Panc1 (cell line): ENCODE results near the gene F13A1. TPM values are rescaled to one million over a fixed set of nuclear protein-coding genes. Genes with fewer than 3 reads are reported as not detected.

Source experiments
- ATAC-seq: fragments of 200-7000 bp; cut with Tn5 transposase; 2 replicates; pipeline ENCODE4 v1.9.1; 2020; ENCODE audit warnings: mild to moderate bottlenecking, moderate library complexity
- BruUV-seq: library from RNA; stranded (reverse); fragments of 400-500 nt; replicated peaks from 2 replicates; lab custom pipeline; 2021; lab: Mats Ljungman, UMichigan
- CTCF ChIA-PET: fragments of 300-600 bp; sonication (Branson Sonifier 250); formaldehyde crosslinking; loops from one replicate; lab custom pipeline; 2022; ENCODE audit warnings: antibody characterized with exemption; lab: Charles Lee
- POLR2A ChIA-PET: fragments of 300-600 bp; sonication (Branson Sonifier 250); formaldehyde crosslinking; loops from one replicate; lab custom pipeline; 2022; ENCODE audit warnings: antibody characterized with exemption; lab: Charles Lee
- DNase-seq: peaks from one replicate; pipeline ENCODE4 v3.0.0-alpha.2; 2010; ENCODE audit warnings: low read depth, low spot score
- H3K27ac ChIP-seq: 2 replicates; pipeline ENCODE4 v1.5.1; 2011; ENCODE audit warnings: mild to moderate bottlenecking, low read length, inconsistent platforms
- H3K27me3 ChIP-seq: fragments of 200-500 bp; sonication (Bioruptor generic); 2 replicates; pipeline ENCODE4 v1.6.0; 2014; ENCODE audit warnings: low read length, inconsistent platforms; ENCODE audit not compliant: control insufficient read depth, insufficient read depth
- H3K36me3 ChIP-seq: fragments of 200-500 bp; sonication (Bioruptor generic); 2 replicates; pipeline ENCODE4 v1.5.1; 2014; ENCODE audit warnings: inconsistent platforms, mild to moderate bottlenecking, low read length, moderate library complexity; ENCODE audit not compliant: control insufficient read depth, insufficient read depth
- H3K4me1 ChIP-seq: 2 replicates; pipeline ENCODE4 v1.5.1; 2011; ENCODE audit warnings: inconsistent platforms, mild to moderate bottlenecking, low read length, moderate library complexity; ENCODE audit not compliant: control insufficient read depth, insufficient read depth
- H3K4me3 ChIP-seq, 2 experiments: 2 replicates each; pipeline ENCODE4 v1.5.1; 2011 to 2012; ENCODE audit warnings: low read depth in 2 of 2, low read length in 2 of 2, mild to moderate bottlenecking in 2 of 2, inconsistent platforms in 1 of 2, moderate library complexity in 1 of 2
- H3K9me3 ChIP-seq: fragments of 200-500 bp; sonication (Bioruptor generic); 2 replicates; pipeline ENCODE4 v1.5.1; 2014; ENCODE audit warnings: low read depth, mild to moderate bottlenecking, inconsistent platforms, low read length, moderate library complexity; ENCODE audit not compliant: control insufficient read depth, insufficient read depth
- CTCF ChIP-seq: fragments of 450-650 bp; IDR thresholded peaks from 2 replicates; pipeline ENCODE4 v1.5.1; 2017; ENCODE audit warnings: mild to moderate bottlenecking
- POLR2AphosphoS5 ChIP-seq: IDR thresholded peaks from 2 replicates; pipeline ENCODE4 v1.6.1; 2012; ENCODE audit warnings: mild to moderate bottlenecking, low read depth, low read length, moderate library complexity
- REST ChIP-seq, 2 experiments: IDR thresholded peaks; 2 replicates each; pipeline ENCODE4 v1.6.1; 2011 to 2012; ENCODE audit warnings: low read depth in 2 of 2, control low read depth in 1 of 2, low read length in 1 of 2, mild to moderate bottlenecking in 1 of 2, moderate library complexity in 1 of 2; ENCODE audit not compliant: insufficient read depth in 1 of 2
- SIN3A ChIP-seq: IDR thresholded peaks from 2 replicates; pipeline ENCODE4 v1.6.1; 2012; ENCODE audit warnings: low read depth, mild to moderate bottlenecking, low read length, moderate library complexity, borderline replicate concordance; ENCODE audit not compliant: insufficient read depth
- TCF7L2 ChIP-seq: IDR thresholded peaks from 2 replicates; pipeline ENCODE4 v1.6.1; 2011; ENCODE audit warnings: mild to moderate bottlenecking, low read depth, low read length, inconsistent platforms
- in situ Hi-C: cut with HindIII; loops from 2 replicates; pipeline ENCODE4 v1.10.0; 2016; ENCODE audit warnings: low sequenced_read_pairs, low pct_unique_long_range_greater_than_20kb
- intact Hi-C: fragments of 100-400 bp; cut with micrococcal nuclease; formaldehyde crosslinking; loops from one replicate; pipeline ENCODE4 v1.10.0; 2022; ENCODE audit not compliant: unreplicated experiment
- total RNA-seq: library from RNA; stranded (reverse); gene quantifications from one replicate; pipeline ENCODE4 v1.2.1, GENCODE V29; 2021; ENCODE audit not compliant: unreplicated experiment

Gene F13A1
- total RNA-seq, 1 experiment from 2014 or later, result 0.26 TPM

GRCh38 chr6:6256886-6257285 is 63.6 kb downstream of the F13A1 start:
- BruUV-seq, result no TSS peak
- in situ Hi-C loops, result no loop called here
- Histone ChIP-seq H3K4me1 (no peaks in the 10 kb centered on the region), H3K27ac (no peak overlapping the region), H3K27me3 (peaks cover 2% of the 10 kb centered on the region; the same call in 1 of the 2 replicates), H3K9me3 (no peaks in the 10 kb centered on the region), H3K4me3 (no peak overlapping the region), H3K36me3 (no peaks in the 10 kb centered on the region)
- no peak for TF ChIP-seq SIN3A
- TF ChIP-seq CTCF, result no peak
- TF ChIP-seq POLR2AphosphoS5, result no peak
- no peak for TF ChIP-seq TCF7L2
- TF ChIP-seq REST (IDR thresholded peaks at IDR 0.05; ENCODE audit: insufficient read depth in 1 of 2, low read depth in 2 of 2, low read length in 1 of 2), result no peak
- ChIA-PET POLR2A (no interaction called here), CTCF (no interaction called here)
- intact Hi-C loops, result no loop called here
- ATAC-seq (no peak), DNase-seq (no peak)

DNA sequence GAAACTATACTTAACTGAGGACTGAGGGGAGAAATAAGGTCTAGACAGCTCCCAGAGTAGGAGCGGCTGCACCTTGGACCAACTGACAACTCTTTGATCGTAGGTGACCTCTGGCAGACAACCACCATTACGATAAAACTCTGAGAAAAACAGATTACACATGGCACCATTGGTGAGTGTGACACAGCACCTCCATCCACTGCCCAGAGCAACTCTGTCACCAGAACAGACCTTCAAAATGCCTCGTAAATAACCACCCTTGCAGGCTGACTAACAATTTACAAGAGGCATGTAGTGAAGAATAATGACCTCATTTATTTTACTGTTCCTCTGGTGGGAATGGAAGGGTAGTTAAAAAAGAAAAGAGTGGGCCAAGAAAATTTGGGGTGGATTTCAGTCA is 64.2 kb downstream of the F13A1 start:
- CTCF ChIA-PET, result no interaction called here
- Histone ChIP-seq H3K4me1 (no peaks in the 10 kb centered on the region), H3K36me3 (no peaks in the 10 kb centered on the region), H3K27me3 (peaks cover 2% of the 10 kb centered on the region; the same call in 1 of the 2 replicates), H3K9me3 (no peaks in the 10 kb centered on the region), H3K4me3 (no peak overlapping the region), H3K27ac (no peak overlapping the region)
- TF ChIP-seq REST (IDR thresholded peaks at IDR 0.05; ENCODE audit: insufficient read depth in 1 of 2, low read depth in 2 of 2, low read length in 1 of 2), result no peak
- TF ChIP-seq TCF7L2, result no peak
- no peak for TF ChIP-seq SIN3A
- TF ChIP-seq POLR2AphosphoS5, result no peak
- no peak for TF ChIP-seq CTCF
- in situ Hi-C loops, result no loop called here
- intact Hi-C loops, result no loop called here
- no peak for ATAC-seq
- BruUV-seq, result no TSS peak
- POLR2A ChIA-PET, result no interaction called here
- DNase-seq, result no peak
